Ascending aorta (tissue), 2 donors: Measurements from ENCODE around the gene LMF2. TPM values are rescaled to one million over a fixed set of nuclear protein-coding genes. Genes with fewer than 3 reads are reported as not detected.
"Not testable (repeated sequence)": the region's sequence is repeated elsewhere in the genome, so short reads cannot be mapped to it uniquely, and the experiment has no call there.

ENCODE experiments used
- DNase-seq, 2 donors: peaks; one replicate each; pipeline ENCODE4 v3.0.0-alpha.2; 2019; ENCODE audit warnings: low spot score in 2 of 2
- H3K27ac ChIP-seq, 2 donors: fragments of 200-600 bp; sonication (generic); one replicate each; pipeline ENCODE4 v1.5.1; 2016 to 2017; ENCODE audit warnings: mild to moderate bottlenecking in 1 of 2
- H3K27me3 ChIP-seq: fragments of 200-600 bp; sonication (generic); one replicate; pipeline ENCODE4 v1.5.1; 2017
- H3K36me3 ChIP-seq, 2 donors: fragments of 200-600 bp; sonication (generic); one replicate each; pipeline ENCODE4 v1.5.1; 2016
- H3K4me1 ChIP-seq, 2 donors: fragments of 200-600 bp; sonication (generic); one replicate each; pipeline ENCODE4 v1.5.1; 2016 to 2017; ENCODE audit warnings: mild to moderate bottlenecking in 1 of 2
- H3K4me3 ChIP-seq, 2 donors: fragments of 200-600 bp; sonication (generic); one replicate each; pipeline ENCODE4 v1.5.1; 2016 to 2017; ENCODE audit warnings: mild to moderate bottlenecking in 1 of 2
- H3K9me3 ChIP-seq, 2 donors: fragments of 200-600 bp; sonication (generic); one replicate each; pipeline ENCODE4 v1.5.1; 2016
- intact Hi-C: fragments of 100-400 bp; cut with DNase I; formaldehyde crosslinking; loops from one replicate; pipeline ENCODE4 v1.15.1; 2023
- total RNA-seq: library from RNA; depleted of rRNA; stranded (reverse); fragments of >200 nt; gene quantifications from one replicate; pipeline ENCODE4 v1.1.0, GENCODE V29; 2016
- TF ChIP-seq, protein P1 (sequence below), 3 experiments: fragments of 200-600 bp in 2 of 3; fragments of 450-650 bp in 1 of 3; sonication (generic) in 2 of 3; IDR thresholded peaks; one replicate each; pipeline ENCODE4 v1.5.1; 2016 to 2019; ENCODE audit warnings: antibody characterized with exemption in 3 of 3, mild to moderate bottlenecking in 1 of 3, moderate library complexity in 1 of 3

Gene LMF2
- total RNA-seq, 1 donor from 2014 or later, result 119 TPM

DNA sequence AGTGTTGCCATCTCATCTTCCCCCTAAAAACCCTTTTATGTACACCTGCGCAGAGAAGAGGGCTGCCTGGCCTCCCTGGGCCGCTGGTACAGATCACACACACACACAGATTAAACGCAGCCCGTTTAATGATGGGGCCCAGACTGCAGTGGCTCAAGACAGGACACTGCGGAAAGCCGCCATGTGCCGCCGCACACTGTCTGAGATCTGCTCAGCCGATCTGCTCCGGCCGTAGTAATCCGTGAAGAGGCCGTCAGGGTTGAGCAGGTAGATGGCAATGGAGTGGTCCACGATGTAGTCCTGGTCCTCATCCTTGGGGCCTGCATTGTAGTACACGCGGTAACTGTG is 15.9 kb upstream of the LMF2 start:
- Histone ChIP-seq H3K4me3 (no peak overlapping the region), H3K27ac (no peak overlapping the region), H3K36me3 (peaks cover 27 to 48% of the 10 kb centered on the region in 2 donors), H3K4me1 (peaks cover 6 to 16% of the 10 kb centered on the region in 2 donors), H3K27me3 (no peaks in the 10 kb centered on the region), H3K9me3 (no peaks in the 10 kb centered on the region)
- TF ChIP-seq, protein P1, sequence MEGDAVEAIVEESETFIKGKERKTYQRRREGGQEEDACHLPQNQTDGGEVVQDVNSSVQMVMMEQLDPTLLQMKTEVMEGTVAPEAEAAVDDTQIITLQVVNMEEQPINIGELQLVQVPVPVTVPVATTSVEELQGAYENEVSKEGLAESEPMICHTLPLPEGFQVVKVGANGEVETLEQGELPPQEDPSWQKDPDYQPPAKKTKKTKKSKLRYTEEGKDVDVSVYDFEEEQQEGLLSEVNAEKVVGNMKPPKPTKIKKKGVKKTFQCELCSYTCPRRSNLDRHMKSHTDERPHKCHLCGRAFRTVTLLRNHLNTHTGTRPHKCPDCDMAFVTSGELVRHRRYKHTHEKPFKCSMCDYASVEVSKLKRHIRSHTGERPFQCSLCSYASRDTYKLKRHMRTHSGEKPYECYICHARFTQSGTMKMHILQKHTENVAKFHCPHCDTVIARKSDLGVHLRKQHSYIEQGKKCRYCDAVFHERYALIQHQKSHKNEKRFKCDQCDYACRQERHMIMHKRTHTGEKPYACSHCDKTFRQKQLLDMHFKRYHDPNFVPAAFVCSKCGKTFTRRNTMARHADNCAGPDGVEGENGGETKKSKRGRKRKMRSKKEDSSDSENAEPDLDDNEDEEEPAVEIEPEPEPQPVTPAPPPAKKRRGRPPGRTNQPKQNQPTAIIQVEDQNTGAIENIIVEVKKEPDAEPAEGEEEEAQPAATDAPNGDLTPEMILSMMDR (IDR thresholded peaks at IDR 0.05), result no peak
- DNase-seq, result no peak
- intact Hi-C loops, result no loop called here

DNA sequence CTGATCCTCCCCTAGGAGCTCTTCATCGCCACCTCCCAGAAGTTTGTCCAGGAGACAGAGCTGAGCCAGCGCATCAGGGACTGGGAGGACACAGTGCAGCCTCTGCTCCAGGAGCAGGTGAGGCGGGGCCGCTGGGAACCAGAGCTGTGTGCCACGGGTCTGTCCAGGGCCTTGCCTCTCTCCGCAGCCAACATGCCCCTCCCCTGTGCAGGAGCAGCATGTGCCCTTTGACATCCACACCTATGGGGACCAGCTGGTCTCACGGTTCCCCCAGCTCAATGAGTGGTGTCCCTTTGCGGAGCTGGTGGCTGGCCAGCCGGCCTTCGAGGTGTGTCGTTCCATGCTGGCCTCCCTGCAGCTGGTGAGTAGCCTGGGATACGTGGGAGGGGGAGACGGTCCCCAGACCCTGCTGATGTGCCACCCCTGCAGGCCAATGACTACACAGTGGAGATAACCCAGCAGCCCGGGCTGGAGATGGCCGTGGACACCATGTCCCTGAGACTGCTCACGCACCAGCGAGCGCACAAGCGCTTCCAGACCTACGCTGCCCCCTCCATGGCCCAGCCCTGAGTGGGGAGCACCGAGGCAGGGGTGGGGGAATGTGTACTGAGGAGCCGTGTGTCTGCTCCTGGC is 15.4 kb upstream of the LMF2 start:
- intact Hi-C loops, result no loop called here
- Histone ChIP-seq H3K27me3 (no peaks in the 10 kb centered on the region), H3K9me3 (no peaks in the 10 kb centered on the region), H3K4me1 (peaks cover 6 to 16% of the 10 kb centered on the region in 2 donors), H3K36me3 (peaks cover 32 to 53% of the 10 kb centered on the region in 2 donors), H3K4me3 (no peak overlapping the region), H3K27ac (no peak overlapping the region)
- no peak for DNase-seq
- TF ChIP-seq, protein P1 (IDR thresholded peaks at IDR 0.05), result no peak

DNA sequence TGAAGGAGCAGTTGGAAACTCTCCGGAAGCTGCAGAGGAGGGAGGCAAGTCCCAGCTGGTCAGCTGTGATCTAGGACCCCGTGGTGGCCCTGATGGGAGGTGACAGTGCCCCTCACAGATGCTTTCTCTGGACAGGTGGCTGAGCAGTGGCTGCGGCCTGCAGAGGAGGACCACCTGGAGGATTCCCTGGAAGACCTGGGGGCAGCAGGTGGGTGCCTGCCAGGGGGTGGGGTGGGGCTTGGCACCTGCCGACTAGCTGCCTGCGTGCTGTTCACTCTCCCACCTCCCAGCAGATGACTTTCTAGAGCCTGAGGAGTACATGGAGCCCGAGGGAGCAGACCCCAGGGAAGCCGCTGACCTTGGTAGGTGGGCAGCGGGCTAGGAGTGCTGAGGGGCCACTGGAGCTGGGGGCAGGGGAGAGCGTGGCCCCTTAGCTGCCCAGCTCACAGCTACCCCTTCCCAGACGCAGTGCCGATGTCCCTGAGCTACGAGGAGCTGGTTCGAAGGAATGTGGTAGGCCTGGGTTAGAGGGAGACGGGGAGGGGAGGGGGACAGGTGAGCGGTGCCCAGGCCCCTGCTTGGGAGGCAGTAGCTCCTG is 14.8 kb upstream of the LMF2 start:
- DNase-seq, result no peak
- Histone ChIP-seq H3K27me3 (no peaks in the 10 kb centered on the region), H3K4me1 (peaks cover 6 to 16% of the 10 kb centered on the region in 2 donors), H3K4me3 (no peak overlapping the region), H3K9me3 (no peaks in the 10 kb centered on the region), H3K27ac (no peak overlapping the region), H3K36me3 (peaks cover 38 to 59% of the 10 kb centered on the region in 2 donors)
- TF ChIP-seq, protein P1 (IDR thresholded peaks at IDR 0.05), result no peak
- intact Hi-C loops, result no loop called here

DNA sequence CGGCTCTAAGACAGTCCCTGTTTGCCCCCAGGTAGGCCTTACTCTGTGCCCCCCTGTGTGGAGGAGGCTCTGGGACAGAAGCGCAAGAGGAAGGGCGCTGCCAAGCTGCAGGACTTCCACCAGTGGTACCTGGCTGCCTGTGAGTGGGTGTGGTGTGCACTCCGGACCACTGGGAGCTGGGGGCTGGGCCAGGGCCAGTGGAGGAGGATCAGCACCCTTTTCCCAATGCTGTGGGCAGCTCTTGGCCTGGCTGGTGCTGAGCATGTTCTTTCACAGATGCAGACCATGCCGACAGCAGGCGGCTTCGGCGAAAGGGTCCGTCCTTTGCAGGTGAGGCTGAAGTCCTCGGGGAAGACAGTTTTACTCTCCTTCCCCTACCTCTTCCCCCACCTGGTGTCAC is 14.2 kb upstream of the LMF2 start:
- intact Hi-C loops, result no loop called here

DNA sequence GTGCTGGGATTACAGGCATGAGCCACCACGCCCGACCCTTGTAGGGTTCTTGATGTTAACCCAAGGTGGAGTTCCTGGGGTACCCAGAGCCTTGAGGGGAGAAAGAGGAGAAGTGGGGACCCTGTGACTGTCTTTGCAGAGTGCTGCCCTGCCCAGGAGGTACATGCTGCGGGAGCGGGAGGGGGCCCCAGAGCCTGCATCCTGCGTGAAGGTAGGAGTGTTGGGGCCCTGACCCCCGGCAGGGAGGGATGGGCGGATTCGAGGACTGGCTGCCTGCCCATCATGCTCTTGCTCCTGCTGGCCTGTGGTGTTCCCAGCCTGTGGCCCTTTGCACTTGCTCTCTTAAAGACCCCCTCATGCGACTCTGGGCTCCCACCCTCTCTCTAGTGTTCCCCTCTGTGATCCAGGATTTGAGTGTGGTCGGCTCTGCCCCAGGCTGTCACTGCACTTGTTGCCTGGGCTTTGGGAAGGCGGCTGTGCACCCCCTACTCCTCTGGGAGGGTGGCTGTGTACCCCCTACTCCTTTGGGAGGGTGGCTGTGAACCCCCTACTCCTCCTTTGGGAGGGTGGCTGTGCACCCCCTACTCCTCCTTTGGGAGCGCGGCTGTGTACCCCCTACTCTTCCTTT is 13.4 kb upstream of the LMF2 start:
- H3K36me3 ChIP-seq, result peaks cover 46 to 72% of the 10 kb centered on the region in 2 donors

More for the DNA sequence above, 14.2 kb upstream of the LMF2 start:
- H3K27me3 ChIP-seq, result no peaks in the 10 kb centered on the region
- H3K9me3 ChIP-seq, result no peaks in the 10 kb centered on the region
- H3K4me1 ChIP-seq, result peaks cover 6 to 14% of the 10 kb centered on the region in 2 donors
- H3K36me3 ChIP-seq, result peaks cover 44 to 64% of the 10 kb centered on the region in 2 donors
- DNase-seq, result no peak
- no peak overlapping the region for H3K27ac ChIP-seq
- TF ChIP-seq, protein P1 (IDR thresholded peaks at IDR 0.05), result no peak
- no peak overlapping the region for H3K4me3 ChIP-seq

DNA sequence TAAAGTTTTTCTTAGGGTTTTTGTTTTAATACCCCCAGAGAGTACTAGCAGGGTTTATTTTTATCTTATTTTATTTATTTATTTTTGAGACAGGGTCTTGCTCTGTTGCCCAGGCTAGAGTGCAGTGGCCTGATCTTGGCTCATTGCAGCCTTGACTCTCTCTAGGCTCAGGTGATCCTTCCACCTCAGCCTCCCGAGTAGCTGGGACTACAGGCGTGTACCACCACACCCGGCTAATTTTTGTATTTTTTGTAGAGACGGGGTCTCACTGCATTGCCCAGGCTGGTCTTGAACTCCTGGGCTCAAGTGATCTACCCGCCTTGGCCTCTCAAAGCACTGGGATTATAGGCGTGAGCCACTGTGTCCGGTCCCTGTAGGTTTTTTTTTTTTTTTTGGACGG is 12.7 kb upstream of the LMF2 start:
- DNase-seq, H3K27ac ChIP-seq, H3K4me3 ChIP-seq, intact Hi-C loops, H3K27me3 ChIP-seq, H3K9me3 ChIP-seq: not testable (repeated sequence)
- H3K4me1 ChIP-seq, result peaks cover 0 to 10% of the 10 kb centered on the region in 2 donors
- peaks cover 46 to 74% of the 10 kb centered on the region in 2 donors for H3K36me3 ChIP-seq

More for the DNA sequence above, 13.4 kb upstream of the LMF2 start:
- H3K9me3 ChIP-seq, result no peaks in the 10 kb centered on the region
- H3K4me3 ChIP-seq, result no peak overlapping the region
- H3K4me1 ChIP-seq, result peaks cover 0 to 10% of the 10 kb centered on the region in 2 donors
- intact Hi-C loops, result no loop called here
- no peak overlapping the region for H3K27ac ChIP-seq
- TF ChIP-seq, protein P1 (IDR thresholded peaks at IDR 0.05), result no peak
- H3K27me3 ChIP-seq, result no peaks in the 10 kb centered on the region
- no peak for DNase-seq
